NB4 (cell line): ENCODE results near the gene PLEKHA6.

Experiments
- MYC ChIP-seq: IDR thresholded peaks from 2 replicates; pipeline ENCODE4 v1.6.1; 2011; ENCODE audit warnings: low read depth, low read length
- POLR2A ChIP-seq: IDR thresholded peaks from 2 replicates; pipeline ENCODE4 v1.6.1; 2011; ENCODE audit warnings: mild to moderate bottlenecking; ENCODE audit not compliant: insufficient read length; ENCODE audit errors: extremely low read depth
- TF ChIP-seq, protein P1 (sequence below): IDR thresholded peaks from one replicate; pipeline ENCODE4 v1.5.1; 2012; ENCODE audit warnings: low read depth, low read length

DNA sequence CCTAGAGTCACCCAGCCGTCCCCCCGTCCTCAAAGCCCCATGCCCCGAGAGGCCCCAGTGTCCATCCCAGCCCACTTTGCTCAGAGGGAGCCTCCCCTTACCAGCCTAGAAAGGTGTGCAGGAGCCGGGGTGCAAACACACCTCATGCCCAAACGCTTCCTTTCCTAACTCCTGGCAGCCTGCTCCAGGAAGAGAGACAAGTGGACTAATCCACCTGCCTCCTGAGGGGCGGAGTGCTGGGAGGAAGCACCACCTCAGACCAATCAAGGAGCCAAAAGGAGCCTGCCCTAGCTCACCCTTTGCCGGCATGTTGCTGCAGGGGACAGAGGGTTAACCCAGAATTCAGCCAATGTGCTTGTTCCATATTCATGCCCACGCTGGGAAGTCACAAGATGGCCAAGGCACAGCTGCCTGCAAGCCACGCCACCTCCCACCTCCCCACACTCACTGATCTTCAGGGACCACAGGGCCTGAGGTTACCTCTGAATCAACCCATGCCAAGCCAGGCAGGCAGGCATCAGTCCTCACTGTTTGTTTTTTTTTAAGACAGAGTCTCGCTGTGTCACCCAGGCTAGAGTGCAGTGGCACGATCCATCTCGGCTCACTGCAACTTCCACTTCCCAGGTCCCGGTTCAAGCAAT is 27.8 kb downstream of the PLEKHA6 start:
- TF ChIP-seq, protein P1, sequence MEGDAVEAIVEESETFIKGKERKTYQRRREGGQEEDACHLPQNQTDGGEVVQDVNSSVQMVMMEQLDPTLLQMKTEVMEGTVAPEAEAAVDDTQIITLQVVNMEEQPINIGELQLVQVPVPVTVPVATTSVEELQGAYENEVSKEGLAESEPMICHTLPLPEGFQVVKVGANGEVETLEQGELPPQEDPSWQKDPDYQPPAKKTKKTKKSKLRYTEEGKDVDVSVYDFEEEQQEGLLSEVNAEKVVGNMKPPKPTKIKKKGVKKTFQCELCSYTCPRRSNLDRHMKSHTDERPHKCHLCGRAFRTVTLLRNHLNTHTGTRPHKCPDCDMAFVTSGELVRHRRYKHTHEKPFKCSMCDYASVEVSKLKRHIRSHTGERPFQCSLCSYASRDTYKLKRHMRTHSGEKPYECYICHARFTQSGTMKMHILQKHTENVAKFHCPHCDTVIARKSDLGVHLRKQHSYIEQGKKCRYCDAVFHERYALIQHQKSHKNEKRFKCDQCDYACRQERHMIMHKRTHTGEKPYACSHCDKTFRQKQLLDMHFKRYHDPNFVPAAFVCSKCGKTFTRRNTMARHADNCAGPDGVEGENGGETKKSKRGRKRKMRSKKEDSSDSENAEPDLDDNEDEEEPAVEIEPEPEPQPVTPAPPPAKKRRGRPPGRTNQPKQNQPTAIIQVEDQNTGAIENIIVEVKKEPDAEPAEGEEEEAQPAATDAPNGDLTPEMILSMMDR, result no peak
- no peak for TF ChIP-seq POLR2A
- no peak for TF ChIP-seq MYC
